Endothelial cell of umbilical vein (primary cell): ENCODE measurements around the gene MIGA1. TPM values are rescaled to one million over a fixed set of nuclear protein-coding genes. Genes with fewer than 3 reads are reported as not detected.

Experiments used
- BruUV-seq: library from RNA; stranded (reverse); fragments of 400-500 nt; replicated peaks from 2 replicates; lab custom pipeline; 2021; lab: Mats Ljungman, UMichigan
- CTCF ChIA-PET: fragments of 300-600, 350-600 bp; sonication (Branson Sonifier 250); formaldehyde crosslinking; loops from one replicate; lab custom pipeline; 2021; ENCODE audit warnings: antibody characterized with exemption, inconsistent platforms; lab: Charles Lee
- POLR2A ChIA-PET: fragments of 300-600, 350-600 bp; sonication (Branson Sonifier 250); formaldehyde crosslinking; loops from one replicate; lab custom pipeline; 2021; ENCODE audit warnings: antibody characterized with exemption, inconsistent platforms; lab: Charles Lee
- DNase-seq: peaks from one replicate; pipeline ENCODE4 v3.0.0-alpha.2; 2011; ENCODE audit warnings: low read depth, low spot score
- FAIRE-seq: peaks from 2 replicates; lab custom pipeline; 2011; peaks lifted over from hg19 to GRCh38; lab: Jason Lieb, UNC
- H2AFZ ChIP-seq: 2 replicates; pipeline ENCODE4 v1.6.0; 2012; ENCODE audit warnings: low read depth, low read length, control low read depth, inconsistent platforms
- H3K27ac ChIP-seq: 2 replicates; pipeline ENCODE4 v1.5.1; 2011; ENCODE audit warnings: low read depth, mild to moderate bottlenecking, control low read depth, low read length, moderate library complexity; ENCODE audit not compliant: insufficient read depth
- H3K27me3 ChIP-seq, 2 experiments: 2 replicates each; pipeline versions ENCODE4 v1.6.0 to v1.6.1; 2011; ENCODE audit warnings: low read length in 2 of 2, mixed read lengths in 1 of 2; ENCODE audit not compliant: control insufficient read depth in 2 of 2, insufficient read depth in 2 of 2
- H3K36me3 ChIP-seq, 2 experiments: 2 replicates in 1 of 2; 3 replicates in 1 of 2; pipeline ENCODE4 v1.5.1; 2011; ENCODE audit warnings: low read length in 2 of 2, mild to moderate bottlenecking in 1 of 2, moderate library complexity in 1 of 2; ENCODE audit not compliant: control insufficient read depth in 2 of 2, insufficient read depth in 2 of 2; ENCODE audit errors: extremely low read depth in 1 of 2
- H3K4me1 ChIP-seq: 3 replicates; pipeline ENCODE4 v1.5.1; 2011; ENCODE audit warnings: mild to moderate bottlenecking, low read length; ENCODE audit not compliant: control insufficient read depth, insufficient read depth; ENCODE audit errors: extremely low read depth
- H3K4me2 ChIP-seq: 2 replicates; pipeline ENCODE4 v1.6.1; 2011; ENCODE audit warnings: low read length, control low read depth, mixed read lengths; ENCODE audit not compliant: insufficient read depth
- H3K4me3 ChIP-seq, 3 experiments: fragments of 200-600 bp in 1 of 3; sonication (generic), shearing (Covaris generic) in 1 of 3; replicated peaks in 1 of 3; 2 replicates each; pipeline ENCODE4 v1.5.1; 2011 to 2016; ENCODE audit warnings: control low read depth in 3 of 3, low read length in 3 of 3, mild to moderate bottlenecking in 2 of 3, inconsistent platforms in 1 of 3, low read depth in 1 of 3, moderate library complexity in 1 of 3; ENCODE audit not compliant: insufficient read depth in 1 of 3
- H3K79me2 ChIP-seq: 2 replicates; pipeline ENCODE4 v1.6.0; 2012; ENCODE audit warnings: low read length, inconsistent platforms; ENCODE audit not compliant: control insufficient read depth, insufficient read depth
- H3K9ac ChIP-seq: replicated peaks from 2 replicates; pipeline ENCODE3; 2011; ENCODE audit warnings: low read length, control low read depth; ENCODE audit not compliant: insufficient read depth; ENCODE audit errors: extremely low read depth
- H3K9me1 ChIP-seq: replicated peaks from 3 replicates; pipeline ENCODE4 v1.6.0; 2011; ENCODE audit warnings: mild to moderate bottlenecking, low read length; ENCODE audit not compliant: control insufficient read depth, insufficient read depth; ENCODE audit errors: extremely low read depth
- H3K9me3 ChIP-seq: replicated peaks from 2 replicates; pipeline ENCODE4 v1.5.1; 2012; ENCODE audit warnings: low read length, inconsistent platforms; ENCODE audit not compliant: control insufficient read depth, insufficient read depth
- H4K20me1 ChIP-seq: replicated peaks from 2 replicates; pipeline ENCODE3; 2011; ENCODE audit warnings: mild to moderate bottlenecking, low read length; ENCODE audit not compliant: control insufficient read depth, insufficient read depth; ENCODE audit errors: extremely low read depth
- EZH2 ChIP-seq: IDR thresholded peaks from 2 replicates; pipeline ENCODE4 v1.6.1; 2012; ENCODE audit warnings: borderline replicate concordance, low read depth, mild to moderate bottlenecking, moderate library complexity, low read length, inconsistent platforms; ENCODE audit not compliant: severe bottlenecking
- FOS ChIP-seq: IDR thresholded peaks from 2 replicates; pipeline ENCODE4 v1.6.1; 2011; ENCODE audit warnings: mild to moderate bottlenecking, low read length, moderate library complexity, borderline replicate concordance; ENCODE audit not compliant: insufficient read depth
- GATA2 ChIP-seq: IDR thresholded peaks from 2 replicates; pipeline ENCODE4 v1.7.0; 2011; ENCODE audit warnings: low read depth, mild to moderate bottlenecking, moderate library complexity, mixed read lengths, low read length; ENCODE audit not compliant: insufficient read length, insufficient read depth
- JUN ChIP-seq: IDR thresholded peaks from 2 replicates; pipeline ENCODE4 v1.6.1; 2011; ENCODE audit warnings: borderline replicate concordance, low read depth; ENCODE audit not compliant: insufficient read length, insufficient read depth
- MAX ChIP-seq: IDR thresholded peaks from 2 replicates; pipeline ENCODE4 v1.6.1; 2011; ENCODE audit not compliant: insufficient read depth, insufficient read length
- MYC ChIP-seq: IDR thresholded peaks from one replicate; pipeline ENCODE4 v1.6.1; 2011; ENCODE audit warnings: mild to moderate bottlenecking, low read depth, low read length
- POLR2A ChIP-seq: IDR thresholded peaks from 2 replicates; pipeline ENCODE4 v1.6.1; 2012; ENCODE audit warnings: low read depth, mild to moderate bottlenecking, control low read depth, low read length
- POLR2AphosphoS5 ChIP-seq: IDR thresholded peaks from 2 replicates; pipeline ENCODE4 v1.6.1; 2012; ENCODE audit warnings: low read depth, mild to moderate bottlenecking, control low read depth, low read length, moderate library complexity; ENCODE audit not compliant: insufficient read depth
- dilution Hi-C: fragments of 300-500 bp; cut with MboI; formaldehyde crosslinking; loops from one replicate; pipeline ENCODE4 v1.15.0; 2019; ENCODE audit warnings: low sequenced_read_pairs; ENCODE audit not compliant: extremely low pct_ligation_motif_present
- intact Hi-C: fragments of 100-400 bp; cut with micrococcal nuclease; formaldehyde crosslinking; loops from one replicate; pipeline ENCODE4 v1.10.0; 2022
- polyA plus RNA-seq, 4 experiments: library from polyadenylated mRNA; depleted of rRNA in 3 of 4; stranded (reverse) in 3 of 4; unstranded in 1 of 4; fragments of >200 nt; gene quantifications; 2 replicates each; pipeline versions ENCODE4 v1.2.1 to v1.2.3, GENCODE V29; 2011 to 2012; ENCODE audit warnings: missing spikeins in 1 of 4
- total RNA-seq: library from RNA; stranded (reverse); gene quantifications from 2 replicates; pipeline ENCODE4 v1.2.3, GENCODE V29; 2021
- TF ChIP-seq, protein P1 (sequence below), 2 donors: IDR thresholded peaks; 1 replicate in 1 of 2; 2 replicates in 1 of 2; pipeline ENCODE4 v1.5.1; 2011; ENCODE audit warnings: low read length in 2 of 2, mild to moderate bottlenecking in 2 of 2, moderate library complexity in 2 of 2, control low read depth in 1 of 2, inconsistent platforms in 1 of 2, low read depth in 1 of 2; ENCODE audit not compliant: insufficient read depth in 1 of 2; ENCODE audit errors: extremely low read depth in 1 of 2

The MIGA1 gene
- total and polyA plus RNA-seq, 2 donors (not counting 3 experiments of a cell fraction or from before 2014, with no cell fraction given) = 2.8 to 14.6 TPM

- Histone ChIP-seq H3K9ac (peak overlapping the region; percentile 38), H3K9me3 (no peaks in the 10 kb centered on the region), H3K4me3 (no peak overlapping the region), H3K4me2 (peak overlapping the region; percentile 5), H4K20me1 (no peaks in the 10 kb centered on the region), H3K27ac (peak overlapping the region; percentile 86), H3K36me3 (no peaks in the 10 kb centered on the region), H3K9me1 (no peaks in the 10 kb centered on the region), H3K79me2 (peaks cover 2% of the 10 kb centered on the region), H3K27me3 (no peaks in the 10 kb centered on the region), H2AFZ (no peak overlapping the region), H3K4me1 (peaks cover 45% of the 10 kb centered on the region)
- ChIA-PET POLR2A (interaction anchor here (0.6 to 1.2 kb wide), 3 partner anchors 12 to 55 kb away, joined by 3 to 7 read pairs (median 3); partner anchors contain the start of gene NEXN), CTCF (interaction anchor here (1.1 to 2.2 kb wide), 3 partner anchors 10 to 67 kb away, joined by 4 to 14 read pairs (median 5); no protein-coding TSS in a partner anchor)
- TF ChIP-seq POLR2AphosphoS5 (no peak), JUN (no peak), POLR2A (no peak), FOS (no peak), GATA2 (no peak), MYC (no peak), MAX (no peak), EZH2 (no peak)
- TF ChIP-seq, protein P1, sequence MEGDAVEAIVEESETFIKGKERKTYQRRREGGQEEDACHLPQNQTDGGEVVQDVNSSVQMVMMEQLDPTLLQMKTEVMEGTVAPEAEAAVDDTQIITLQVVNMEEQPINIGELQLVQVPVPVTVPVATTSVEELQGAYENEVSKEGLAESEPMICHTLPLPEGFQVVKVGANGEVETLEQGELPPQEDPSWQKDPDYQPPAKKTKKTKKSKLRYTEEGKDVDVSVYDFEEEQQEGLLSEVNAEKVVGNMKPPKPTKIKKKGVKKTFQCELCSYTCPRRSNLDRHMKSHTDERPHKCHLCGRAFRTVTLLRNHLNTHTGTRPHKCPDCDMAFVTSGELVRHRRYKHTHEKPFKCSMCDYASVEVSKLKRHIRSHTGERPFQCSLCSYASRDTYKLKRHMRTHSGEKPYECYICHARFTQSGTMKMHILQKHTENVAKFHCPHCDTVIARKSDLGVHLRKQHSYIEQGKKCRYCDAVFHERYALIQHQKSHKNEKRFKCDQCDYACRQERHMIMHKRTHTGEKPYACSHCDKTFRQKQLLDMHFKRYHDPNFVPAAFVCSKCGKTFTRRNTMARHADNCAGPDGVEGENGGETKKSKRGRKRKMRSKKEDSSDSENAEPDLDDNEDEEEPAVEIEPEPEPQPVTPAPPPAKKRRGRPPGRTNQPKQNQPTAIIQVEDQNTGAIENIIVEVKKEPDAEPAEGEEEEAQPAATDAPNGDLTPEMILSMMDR (IDR thresholded peaks at IDR 0.05; ENCODE audit: extremely low read depth in 1 of 2, insufficient read depth in 1 of 2, low read depth in 1 of 2, low read length in 2 of 2) = no peak
- DNase-seq = no peak
- dilution Hi-C loops = no loop called here
- no peak for FAIRE-seq
- BruUV-seq = no TSS peak
- intact Hi-C loops = loop anchor here (1.0 to 2.0 kb wide), 2 partner anchors 55 to 67 kb away; partner anchors contain the start of gene NEXN
These were observed 54.2 kb downstream of the MIGA1 start for GRCh38 chr1:77833521-77834100.
